NCI-H1436 (cell line): ENCODE measurements around the gene RPL4.

ENCODE experiments used
- DNase-seq: peaks from one replicate; lab custom pipeline; 2025; lab: John Stamatoyannopoulos, UW

RPL4 gene

DNA sequence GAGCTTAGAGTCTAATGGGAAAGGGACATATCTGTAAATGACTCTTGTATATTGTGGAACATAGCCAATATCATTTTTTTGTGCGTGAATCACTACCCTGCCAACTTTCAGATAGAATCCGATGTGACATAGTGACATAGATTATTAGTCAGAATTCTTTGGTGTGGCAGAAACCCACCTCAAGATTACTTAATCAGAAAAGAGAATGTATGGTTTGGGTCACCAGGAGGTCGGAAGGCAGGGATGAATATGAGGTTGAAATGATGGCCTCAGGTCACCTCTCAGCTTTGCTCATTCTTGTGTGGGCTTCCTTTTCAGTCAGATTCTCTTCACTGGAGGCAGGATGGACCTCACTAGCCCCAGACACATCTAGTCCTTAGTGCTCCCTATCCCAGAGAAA, 48.4 kb downstream of the RPL4 start:
- no peak for DNase-seq

DNA sequence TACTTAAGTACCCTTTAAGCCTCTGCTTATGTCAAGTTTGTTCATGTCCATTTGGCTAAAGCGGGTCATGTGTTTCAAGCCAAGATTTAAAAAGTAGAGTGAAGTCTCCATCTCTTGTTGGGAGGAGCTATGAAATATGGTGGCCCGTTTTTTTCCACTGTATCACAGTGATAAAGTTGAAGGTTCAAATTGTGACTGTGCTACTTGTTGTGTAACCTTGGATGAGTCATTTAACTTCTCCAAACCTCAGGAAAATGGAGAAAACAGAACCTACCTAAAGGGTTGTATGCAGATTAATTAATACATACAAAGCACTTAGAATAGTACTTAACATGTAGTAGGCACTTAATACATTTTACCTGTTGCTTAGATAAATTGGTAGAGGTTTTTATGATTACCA, 50.5 kb downstream of the RPL4 start:
- no peak for DNase-seq

DNA sequence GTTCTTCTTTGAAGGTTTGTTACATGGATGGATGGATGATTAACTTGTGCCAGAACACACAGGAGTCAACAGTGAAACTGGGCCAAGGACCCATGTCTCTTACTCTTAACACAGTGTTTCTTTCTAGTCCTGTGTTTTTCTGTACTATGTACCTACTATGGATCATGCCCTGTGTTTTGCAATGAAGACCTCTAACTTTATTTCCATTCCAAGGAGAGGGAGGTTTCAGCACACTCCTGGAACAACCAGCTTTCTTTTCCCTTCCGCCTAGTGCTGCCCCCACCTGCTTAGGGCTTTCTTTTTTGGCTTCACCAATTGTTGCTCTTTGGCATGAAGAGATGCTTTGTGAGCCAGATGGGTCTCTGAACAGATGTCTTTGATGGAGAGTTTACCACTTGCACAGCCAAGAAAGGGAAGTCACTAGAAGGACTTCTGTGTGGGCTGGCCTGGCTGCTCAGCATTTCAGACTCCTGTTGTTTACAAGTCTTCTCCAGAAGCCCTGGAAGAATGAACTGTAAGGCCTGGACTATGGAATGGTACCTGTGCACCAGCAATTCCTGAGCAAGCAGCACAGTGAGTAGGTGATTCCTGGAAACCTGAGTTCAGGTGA, 51.6 kb downstream of the RPL4 start:
- DNase-seq = no peak

DNA sequence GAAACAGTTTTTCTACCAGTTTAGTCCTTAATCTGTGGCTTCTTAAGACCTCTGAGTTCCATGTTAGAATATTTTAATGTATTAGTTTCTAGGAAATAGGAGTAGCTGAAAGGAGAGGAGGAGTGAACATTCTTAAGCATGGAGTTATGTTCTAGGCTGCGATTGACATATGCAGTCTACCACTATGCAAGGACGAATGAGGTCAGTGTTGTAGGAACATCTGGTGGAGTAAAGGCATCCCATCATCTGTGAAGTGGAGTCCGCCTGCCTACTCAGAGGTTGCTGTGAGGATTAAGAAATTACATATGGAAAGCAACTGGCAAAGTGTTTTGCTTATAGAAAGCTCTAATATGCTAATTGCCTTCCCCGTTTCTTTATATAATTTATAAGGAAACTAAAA, 52.2 kb downstream of the RPL4 start:
- DNase-seq = no peak
